ENCODE results near the gene SCRN1.

- no peak for TF ChIP-seq TAF1 (IDR thresholded peaks at IDR 0.05; ENCODE audit: low read depth, low read length)
- TF ChIP-seq POLR2A (IDR thresholded peaks at IDR 0.05; ENCODE audit: low read depth, low read length), result no peak
- no peak for TF ChIP-seq POLR2AphosphoS5 (IDR thresholded peaks at IDR 0.05; ENCODE audit: low read depth, low read length)
- no peak for TF ChIP-seq PAX5 (IDR thresholded peaks at IDR 0.05; ENCODE audit: insufficient read depth, low read length, severe bottlenecking)
- TF ChIP-seq SPI1 (IDR thresholded peaks at IDR 0.05; ENCODE audit: low read depth, low read length), result no peak
Observed at GRCh38 chr7:29970158-29970557, 19.4 kb downstream of the SCRN1 start.

Data from GM12891 (cell line).